CD1c-positive myeloid dendritic cell (primary cell): Measurements from ENCODE around the gene VWF.

Experiments
- DNase-seq: peaks from one replicate; pipeline ENCODE4 v3.0.0-alpha.2; 2016; ENCODE audit errors: extremely low spot score

VWF gene

DNA sequence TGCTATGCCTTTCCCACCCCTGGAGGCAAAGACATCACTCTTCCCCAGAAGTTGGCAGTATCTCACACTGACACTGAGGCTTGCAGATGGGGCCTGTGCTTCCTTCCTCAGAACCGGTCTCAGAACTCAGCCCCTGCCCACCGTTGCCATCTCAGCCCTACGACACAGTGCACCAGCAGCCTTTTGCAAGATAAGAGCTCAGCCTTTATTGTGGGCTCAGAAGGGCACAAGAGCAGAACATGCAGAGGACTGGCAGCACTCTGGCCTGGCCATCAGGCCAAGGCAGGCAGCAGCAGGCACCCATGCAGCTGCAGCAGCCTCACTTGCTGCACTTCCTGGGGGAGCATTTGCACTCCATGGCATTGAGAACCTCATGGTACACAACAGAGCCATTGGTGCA lies 175.8 kb downstream of the VWF start:
- no peak for DNase-seq

DNA sequence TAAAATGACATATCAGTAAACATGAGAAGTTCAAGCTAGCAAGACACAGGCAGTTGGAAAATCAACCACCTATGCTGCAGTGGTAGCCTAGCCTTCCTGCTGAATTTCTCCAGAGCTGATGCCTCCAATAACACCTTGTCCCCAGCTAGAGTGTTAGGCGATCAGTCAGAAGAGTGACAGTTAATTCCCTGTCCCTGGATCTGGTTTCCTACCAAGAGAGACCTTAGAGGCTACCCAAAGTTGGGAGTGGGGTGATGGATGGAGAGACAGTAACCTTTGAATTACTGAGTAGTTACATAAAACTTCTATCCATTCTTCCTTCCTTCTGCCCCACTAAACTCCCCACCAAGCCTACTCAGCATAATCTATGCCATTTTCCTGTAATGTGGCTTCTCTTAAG lies 177.5 kb downstream of the VWF start:
- no peak for DNase-seq

DNA sequence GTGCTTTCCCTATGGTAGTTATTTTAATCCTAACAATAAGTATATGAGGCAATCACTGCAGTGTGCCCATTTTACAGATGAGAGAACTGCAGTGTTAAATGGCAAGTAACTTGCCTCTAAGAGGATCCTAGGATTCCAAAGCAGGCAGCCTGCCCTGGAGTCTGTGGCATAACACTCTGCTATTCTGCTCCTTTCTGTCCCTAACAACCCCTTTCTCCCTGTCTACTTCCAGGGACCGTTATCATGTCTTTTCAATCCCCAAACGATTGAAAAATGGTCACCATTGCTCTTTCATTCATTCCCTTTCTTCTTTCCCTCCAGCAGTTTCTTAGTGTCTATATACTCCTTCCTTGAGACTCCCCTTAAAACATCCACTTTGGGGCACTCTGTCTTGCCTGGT lies 178.1 kb downstream of the VWF start:
- no peak for DNase-seq

DNA sequence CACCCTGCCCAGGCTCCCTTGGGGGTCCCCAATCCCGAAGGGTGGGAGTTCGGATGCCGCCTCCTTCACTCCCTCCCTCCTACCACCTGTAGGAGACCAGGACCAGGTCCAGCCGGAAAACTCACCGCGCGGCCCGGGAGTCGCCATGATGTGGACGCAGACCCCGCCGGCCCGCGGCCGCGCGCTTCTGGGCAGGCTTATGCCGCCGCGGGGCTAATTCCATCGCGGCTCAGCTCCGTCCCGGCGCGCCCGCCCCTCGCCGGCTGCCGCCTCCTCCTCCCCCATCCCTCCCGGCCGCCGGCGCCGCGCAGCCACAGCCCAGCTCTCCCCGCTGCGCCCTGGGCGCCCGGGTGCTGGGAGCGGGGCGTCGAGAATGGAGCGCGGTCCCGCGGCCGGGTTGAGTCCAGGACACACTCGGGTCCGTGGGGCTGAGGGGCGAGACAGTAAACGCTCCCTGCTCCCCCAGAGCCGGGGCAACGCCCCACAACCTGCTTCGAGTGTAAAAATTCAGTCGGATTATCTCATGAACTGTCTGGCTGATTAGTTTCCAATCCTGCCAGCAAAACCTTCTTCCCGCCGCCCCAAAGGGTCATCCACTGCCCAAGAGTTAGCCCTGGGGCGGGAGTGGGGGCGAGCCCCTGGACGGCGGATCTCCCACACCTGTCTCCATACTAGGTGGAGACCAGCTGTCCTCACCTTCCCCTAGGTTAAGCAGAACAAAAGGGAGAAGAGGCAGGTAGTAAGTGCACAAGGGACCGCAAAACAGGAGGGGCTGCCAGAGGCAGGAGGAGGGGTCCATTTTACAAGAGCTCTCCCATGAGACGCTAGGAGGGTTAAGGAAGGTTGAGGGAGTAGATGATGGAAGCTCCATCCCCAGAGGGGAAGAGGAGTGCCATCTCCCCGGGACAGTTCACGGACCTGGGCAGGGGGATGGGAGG lies 179.1 kb downstream of the VWF start, which contains the start of gene ANO2:
ANO2 (minus strand) TSS at position 189 of the 938 bp plus-strand sequence; CDS start at position 147, 42 bp downstream.
- no peak for DNase-seq

DNA sequence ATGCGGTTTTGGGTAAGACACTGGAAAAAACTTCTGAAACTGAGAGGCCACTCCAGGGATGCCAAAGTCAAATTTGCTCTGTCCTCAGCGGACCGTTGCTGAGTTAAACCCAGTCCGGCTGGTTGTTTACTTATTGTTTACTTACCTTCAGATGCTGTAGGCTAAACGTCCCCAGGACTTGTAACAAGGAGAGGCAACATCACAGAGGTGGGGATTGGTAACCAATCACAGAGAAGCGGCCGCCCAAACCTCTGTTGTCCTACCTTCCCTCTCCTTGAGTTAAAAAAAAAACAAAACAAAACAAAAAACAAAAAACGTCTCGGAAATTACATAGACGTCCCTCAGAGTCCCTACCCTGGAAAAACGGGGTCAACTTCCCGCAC lies 179.8 kb downstream of the VWF start:
- DNase-seq, result no peak

DNA sequence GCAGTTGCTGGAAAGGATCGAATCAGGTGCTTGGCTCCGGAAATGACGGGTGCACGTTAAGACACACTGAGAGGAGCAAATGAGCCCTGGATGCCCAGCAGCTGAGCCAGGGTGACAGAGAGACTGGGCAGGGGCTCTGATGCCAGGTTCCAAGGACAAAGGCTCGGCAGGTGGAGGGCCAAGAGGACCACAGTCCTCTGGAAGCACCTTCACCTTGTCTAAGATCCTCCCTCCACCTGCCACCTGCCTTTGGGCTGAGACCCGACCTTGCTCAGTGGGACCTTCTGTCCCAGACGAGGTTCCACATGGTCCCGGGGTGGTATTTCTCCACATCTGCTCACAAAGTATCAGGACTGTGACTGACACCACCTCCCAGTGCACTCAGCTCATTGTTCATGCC lies 180.4 kb downstream of the VWF start:
- DNase-seq, result no peak

DNA sequence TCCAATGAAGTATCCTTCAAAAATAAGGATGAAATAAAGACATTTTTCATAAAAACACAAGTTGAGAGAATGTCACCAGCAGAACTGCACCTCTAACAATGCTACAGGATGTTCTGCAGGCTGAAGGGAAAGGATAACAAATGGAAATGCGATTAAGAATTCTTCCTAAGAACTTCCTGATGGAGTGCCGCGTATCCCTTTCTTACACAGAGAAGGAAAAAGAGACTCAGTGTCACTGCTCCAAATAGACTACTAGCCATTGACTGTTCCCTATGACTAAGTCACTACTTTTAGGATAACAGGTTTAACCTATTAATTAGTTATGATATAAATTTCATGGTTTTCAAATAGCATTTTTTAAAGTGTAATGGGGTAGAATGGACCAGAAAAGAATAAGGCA lies 182.6 kb downstream of the VWF start:
- no peak for DNase-seq

DNA sequence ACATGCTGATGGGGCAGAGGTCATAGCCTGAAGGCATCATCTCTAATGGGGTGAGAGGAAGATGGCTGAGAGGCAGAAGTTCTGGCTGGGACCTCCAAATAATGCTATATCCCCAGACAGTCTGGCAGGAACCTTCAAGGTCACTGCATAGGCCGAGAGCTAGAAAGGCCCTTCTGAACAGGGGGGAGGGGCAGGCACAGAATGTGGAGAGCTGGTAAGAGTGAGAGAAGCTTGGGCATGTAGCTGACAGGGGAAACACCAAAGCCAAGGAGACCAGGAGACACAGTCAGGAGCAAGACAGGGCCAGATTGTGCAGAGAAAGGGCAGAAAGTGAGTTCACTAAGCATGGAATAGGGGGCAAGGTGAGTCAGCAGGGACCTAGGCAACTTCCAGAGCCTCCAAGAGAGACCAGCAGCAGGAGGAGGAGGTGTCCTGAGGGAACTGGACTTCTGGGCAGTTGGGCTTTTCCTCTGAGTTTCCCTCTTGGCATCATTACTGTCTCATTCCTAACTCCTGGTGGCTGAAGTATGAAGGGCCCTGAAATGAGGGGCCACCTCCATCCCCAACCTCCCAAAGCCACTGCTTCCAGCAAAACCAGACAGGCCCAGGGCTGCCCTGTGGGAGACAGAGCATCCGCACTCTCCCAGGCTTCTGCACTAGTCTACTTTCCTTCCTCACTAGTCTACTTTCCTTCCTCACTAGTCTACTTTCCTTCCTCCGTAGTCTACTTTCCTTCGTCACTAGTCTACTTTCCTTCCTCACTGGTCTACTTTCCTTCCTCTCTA lies 196.5 kb downstream of the VWF start:
- DNase-seq, result no peak

DNA sequence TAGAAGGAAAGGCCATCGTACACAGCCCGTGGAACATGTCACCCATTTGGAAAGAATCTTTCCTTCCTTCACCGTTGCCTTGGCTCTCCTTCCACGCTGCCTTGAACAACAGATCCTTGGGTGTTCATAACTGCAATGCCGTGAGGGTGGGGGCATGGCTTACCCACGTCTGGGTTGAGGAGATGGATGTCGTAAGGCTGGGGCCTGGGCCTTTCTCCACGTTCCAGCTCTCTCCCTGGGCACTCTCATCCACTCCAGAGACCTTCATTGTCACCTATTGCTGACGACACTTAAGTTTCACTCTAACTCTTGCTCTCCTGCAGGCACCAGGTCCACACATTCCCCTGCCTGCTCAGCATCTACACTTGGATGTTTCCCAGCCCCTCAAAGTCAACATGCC lies 198.8 kb downstream of the VWF start:
- no peak for DNase-seq

DNA sequence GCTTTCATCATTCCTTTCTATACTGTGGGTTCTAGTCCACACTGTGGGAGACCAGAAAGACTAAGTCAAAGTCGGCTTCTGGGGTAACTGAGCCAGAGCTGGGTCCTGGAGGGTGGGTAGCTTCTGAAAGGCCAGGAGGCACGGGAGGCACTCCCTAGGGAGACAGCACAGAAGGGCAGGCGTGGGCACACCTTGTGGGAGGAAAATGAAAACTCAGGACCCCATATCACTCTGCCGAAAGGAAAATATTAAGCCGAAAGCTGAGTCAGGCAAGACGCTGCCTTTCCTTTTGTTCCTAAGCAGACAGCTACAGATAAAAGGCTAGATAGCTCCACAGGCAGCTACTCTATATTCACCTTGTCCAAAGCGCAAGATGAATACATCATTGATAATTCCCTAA lies 200.1 kb downstream of the VWF start:
- DNase-seq, result no peak

DNA sequence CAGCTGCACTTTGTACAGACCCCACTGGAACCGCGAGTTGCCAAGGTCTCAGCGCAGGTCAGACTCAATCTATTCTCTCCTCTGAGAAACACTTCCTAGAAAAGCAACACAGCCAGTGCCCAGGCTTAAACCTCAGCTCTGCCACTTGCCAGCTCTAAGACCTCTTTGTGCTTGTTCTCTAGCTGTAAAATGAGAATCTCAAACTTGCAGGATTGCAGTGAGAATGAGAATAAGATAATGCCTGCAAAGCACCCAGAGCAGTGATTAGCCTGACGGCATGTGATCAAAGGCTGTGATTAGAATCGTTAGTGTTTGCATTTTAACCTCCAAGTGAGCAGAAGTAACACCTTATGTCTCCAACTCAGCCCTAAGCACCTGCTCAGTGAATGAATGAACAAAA lies 200.7 kb downstream of the VWF start:
- no peak for DNase-seq

DNA sequence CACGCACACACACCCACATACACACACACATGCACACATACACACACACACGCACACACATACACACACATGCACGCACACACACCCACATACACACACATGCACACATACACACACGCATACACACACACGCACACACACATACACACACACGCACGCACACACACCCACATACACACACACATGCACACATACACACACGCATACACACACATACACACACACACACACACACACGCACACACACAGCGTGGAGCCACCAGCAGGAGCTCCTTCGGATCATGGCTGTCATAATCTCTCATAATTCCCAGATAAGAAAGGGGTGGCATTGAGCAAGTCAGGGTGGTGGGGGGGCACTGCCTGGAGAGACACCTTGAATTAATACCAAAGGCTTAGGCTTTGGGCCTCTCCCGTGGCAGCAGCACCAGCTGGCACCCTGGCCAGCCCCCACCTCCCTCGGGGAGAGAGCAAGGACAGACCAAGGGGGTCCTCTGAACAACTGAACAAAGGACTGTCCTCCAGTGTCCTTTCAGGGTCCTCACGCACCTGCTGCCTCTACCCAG lies 201.3 kb downstream of the VWF start:
- no peak for DNase-seq

DNA sequence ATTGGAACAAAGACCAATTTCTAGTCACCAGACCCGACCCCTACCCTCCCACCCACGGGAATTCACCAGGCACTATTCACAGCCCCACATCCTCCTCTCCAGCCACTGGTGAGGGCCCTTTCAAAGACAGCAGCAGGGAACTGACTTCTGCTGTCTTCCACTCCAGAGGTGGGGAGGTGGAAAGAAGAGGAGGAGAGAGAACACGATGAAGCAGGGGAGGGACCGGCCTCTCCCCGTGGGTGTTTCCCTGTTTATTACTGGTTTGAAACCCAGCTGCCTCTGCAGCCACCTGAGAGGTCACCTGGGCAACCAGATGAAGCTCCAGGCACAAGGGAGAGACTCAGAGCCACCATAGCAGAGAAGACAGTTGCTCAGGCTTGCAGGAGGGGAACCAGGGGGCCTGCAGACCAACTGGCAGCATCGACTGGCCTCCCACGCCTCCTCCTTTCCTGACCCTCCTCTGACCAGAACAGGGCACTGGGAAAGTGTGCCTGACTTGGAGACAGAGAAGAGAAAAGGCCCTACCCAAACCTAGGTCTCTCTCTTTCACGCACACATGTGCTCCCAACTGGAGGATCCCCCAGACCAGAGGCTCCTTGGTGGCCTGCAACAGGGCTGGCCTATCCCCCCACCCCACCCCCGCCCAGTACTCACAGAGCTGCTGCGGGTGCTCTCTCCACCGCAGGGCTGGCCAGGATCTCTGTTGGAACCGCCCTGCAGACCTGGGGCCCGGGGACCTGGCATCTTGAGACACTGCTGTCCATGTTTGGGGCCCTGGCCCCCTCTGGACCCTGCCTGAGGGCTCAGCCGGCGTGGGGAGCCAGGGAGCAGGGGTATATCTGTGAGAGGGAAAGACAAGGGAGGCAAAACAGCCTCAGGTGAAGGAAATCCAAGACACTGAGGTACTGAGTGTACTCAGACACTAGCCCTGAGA lies 202.2 kb downstream of the VWF start:
- DNase-seq, result no peak

DNA sequence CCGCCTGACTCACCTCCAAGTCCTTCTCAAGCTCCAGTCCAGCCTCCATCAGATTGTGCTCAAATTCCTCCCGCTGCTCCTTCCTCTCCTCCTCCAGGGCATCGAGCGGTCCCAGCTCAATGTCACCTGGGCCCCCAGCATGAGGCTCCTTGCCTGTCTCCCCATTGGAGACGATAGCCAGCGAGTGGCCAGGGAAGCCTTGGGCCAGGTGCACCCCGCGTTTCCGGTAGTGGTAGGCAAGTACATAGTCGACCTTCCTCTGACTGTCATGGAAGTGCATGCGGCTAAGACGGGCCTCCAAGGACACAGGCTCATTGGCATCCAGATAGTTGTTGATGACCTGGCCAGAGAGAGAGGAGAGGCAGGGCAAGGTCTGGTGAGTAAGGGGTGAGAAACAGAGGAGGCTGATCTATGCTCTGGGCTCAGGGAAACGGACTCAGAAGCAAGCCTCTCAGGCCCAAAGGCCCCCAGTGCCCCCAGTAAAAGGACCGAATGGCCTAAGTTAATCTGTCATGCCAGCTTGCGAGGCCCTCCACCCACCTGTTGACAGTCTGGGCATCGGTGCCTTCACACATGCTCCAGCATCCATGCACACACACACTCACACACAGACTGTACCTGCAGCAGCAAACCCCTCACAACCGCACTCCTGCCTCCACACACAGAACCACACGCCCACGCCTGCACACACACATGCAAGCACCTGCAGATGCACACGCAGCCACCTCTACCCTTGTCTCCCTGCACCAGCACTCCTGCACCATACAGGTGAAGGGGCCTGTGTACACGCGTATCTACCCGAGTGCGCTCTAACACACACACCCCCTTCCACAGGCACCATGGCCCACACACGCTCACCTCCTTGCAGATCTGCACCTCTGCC lies 203.2 kb downstream of the VWF start:
- DNase-seq, result no peak

DNA sequence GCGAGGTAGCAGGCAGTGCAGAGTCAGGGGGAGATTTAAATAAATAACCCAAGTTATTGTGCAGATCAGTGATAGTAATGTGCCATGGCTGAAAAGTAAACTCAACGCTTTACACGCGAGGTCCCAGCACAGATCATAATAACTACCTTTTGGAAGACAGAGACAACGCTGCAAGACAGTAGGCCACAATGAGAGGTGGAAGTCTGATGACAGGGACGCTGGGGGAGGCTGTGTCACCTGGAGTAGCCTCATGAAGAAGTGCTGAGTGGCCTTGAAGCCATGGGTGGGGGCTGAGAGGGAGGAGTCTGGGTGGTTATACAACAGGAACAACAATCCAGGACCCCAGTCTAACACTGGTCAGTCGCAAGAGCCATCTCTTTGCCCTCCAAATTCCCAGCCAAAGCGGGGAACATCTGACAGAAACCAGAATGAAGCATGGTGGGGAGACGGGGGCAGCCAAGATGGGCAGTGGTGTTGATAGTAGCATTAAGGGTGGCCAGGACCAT lies 207.6 kb downstream of the VWF start:
- DNase-seq, result no peak

DNA sequence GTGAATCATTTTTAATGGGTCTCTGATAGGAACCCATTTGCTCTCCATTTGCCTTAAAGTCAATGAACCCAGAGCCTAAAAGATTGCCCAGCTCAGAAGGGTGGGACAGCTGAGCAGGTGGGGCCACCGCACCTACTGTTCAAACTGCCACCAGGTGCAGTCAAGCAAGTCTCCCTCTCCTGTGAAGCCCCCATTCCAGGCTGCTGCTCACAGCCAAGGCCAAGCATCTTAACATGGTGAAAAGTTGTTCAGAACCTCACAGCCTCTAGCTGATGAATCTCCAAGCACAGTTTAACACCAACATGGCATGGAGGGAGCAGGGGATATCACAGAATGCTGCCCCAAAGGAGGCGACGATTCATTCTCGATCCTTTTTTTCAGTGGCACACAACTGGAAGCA lies 209.0 kb downstream of the VWF start:
- no peak for DNase-seq

DNA sequence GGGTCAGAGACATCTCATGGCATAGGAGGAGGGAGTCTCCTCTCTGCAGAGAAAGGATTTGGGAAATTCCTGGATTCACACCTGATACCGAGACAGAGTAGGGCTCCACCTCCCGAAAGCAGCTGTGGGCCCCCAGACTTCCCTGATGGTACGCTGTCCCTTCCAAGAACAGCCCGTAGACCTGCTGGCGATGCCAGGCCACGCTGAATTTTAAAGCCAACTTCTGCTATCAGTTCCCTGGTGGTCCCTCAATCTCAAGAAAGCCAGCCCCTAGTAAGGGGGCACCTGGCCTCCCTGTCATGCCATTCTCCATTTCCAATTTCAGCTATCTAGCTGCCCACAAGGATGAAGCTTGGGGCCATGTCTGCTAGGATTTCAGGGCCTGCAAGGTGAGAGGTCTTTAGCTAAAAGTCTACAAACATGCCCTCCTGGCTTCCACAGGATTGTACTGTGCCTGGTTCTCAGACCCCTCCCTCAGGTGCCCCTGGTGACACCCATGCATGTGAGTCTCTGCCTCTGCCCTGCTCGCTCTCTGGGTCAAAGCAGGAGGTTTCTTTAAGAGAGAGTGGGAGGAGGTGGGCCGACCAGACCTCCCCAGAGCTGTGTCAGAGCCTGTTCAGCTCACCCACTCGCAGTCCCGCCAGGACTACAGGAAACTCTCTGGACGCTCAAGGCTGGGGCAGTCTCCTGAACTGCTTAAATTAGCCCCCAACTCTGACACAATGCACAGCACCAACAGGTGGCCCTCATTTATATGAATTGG lies 209.9 kb downstream of the VWF start:
- DNase-seq, result no peak

DNA sequence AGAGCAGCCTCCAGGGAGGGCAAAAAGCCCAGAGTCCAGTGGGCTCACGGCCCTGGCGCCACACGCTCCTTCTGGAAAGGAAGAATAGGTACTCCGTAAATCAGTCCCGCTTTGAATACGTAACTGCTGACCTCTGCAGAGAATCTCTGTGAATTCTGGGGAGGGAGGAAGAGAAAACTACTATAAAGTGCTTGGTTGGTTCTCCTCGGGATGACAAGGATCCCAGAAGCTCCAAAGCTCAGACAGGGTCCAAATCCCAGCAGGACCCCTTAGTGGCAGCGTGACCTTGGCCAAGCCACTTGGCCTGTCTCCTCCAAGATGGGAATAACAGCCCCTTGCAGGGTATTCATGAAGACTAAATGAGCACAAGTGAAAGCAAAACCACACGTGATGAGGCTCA lies 211.1 kb downstream of the VWF start:
- no peak for DNase-seq
